DMS 273 treated with DMSO at 0.1 percent for 48 hours (cell line): ENCODE data around the gene FBLN5.
"Not testable (repeated sequence)": the region's sequence is repeated elsewhere in the genome, so short reads cannot be mapped to it uniquely, and the experiment has no call there.

Experiments used
- DNase-seq: peaks from one replicate; lab custom pipeline; 2025; lab: John Stamatoyannopoulos, UW

FBLN5 gene

DNA sequence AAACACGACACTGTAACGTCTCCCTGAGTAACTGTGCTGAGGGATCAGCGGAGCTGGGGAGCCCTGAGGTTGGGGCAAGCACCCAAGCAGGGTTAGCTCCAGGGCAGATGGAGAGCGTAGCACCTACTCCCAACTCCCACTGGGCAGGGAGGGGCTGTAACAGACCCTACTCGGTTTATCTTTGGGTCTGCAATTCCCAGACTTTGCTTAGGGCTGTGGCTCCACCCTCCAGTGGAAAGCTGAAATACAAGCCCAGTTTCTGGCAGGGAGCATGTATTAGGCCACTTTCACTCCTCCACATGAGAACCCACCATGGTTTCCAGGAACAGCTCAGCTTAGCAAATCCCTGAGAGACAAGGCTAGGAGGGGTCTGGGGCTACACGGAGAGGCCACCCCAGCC lies 62.8 kb downstream of the FBLN5 start:
- no peak for DNase-seq

DNA sequence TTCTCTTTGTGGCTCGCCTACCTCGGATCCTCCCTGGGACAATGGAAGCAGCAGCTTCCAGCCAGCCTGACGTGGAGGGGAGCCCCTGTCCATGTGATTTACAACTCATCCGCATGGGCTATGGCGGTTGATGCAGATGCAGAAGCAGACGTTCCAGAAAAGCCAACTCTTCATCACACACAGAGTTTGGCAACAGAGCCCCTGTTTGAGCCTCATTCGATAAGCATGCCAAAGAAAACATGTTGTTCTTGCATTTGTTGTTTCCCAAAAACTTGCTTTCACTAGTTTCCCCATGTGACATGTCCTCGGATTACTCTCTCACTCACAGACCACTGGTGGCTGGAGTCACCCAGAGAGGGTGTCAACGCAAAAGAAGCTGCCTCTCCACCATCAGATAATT lies 63.7 kb downstream of the FBLN5 start:
- DNase-seq, result no peak

DNA sequence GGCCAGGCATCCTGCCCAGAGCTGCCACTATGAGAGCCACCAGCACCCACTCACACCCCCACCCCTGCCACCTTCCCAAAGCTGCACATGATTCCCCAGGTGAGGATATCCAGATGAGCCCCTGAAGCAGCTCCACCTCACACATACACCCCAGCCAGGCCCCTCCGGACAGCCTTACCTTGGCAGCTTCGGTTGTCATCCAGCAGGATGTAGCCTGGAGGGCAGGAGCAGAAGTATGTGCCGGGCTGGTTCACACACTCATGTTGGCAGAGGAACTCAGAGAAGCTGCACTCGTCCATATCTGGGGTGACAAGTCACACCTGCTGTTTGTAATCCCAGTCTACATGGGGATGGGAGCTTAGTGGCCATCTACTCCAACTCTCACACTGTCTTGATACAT lies 64.7 kb downstream of the FBLN5 start:
- no peak for DNase-seq

DNA sequence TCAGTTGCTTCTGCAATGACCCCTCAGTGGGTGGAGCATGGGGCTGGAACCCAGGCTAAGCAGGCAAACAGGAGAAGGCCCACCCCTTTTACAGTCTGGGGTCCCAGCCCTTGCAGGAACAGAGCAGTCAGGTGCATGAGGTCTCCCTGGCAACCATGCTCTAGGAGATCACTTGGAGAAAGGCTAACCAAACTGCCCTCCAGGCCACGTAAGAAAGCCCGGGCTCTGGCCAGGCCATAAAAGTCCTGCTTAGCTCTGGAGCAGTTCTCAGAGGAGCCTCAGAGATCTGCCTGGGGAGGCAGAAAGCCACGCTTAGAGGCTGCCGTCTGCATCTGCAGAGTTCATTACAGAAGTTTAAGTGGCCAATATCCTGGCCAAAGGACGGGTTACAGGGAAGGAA lies 65.1 kb downstream of the FBLN5 start:
- DNase-seq, result no peak

GRCh38 chr14:91879196-91879595 lies 68.3 kb downstream of the FBLN5 start:
- no peak for DNase-seq

DNA sequence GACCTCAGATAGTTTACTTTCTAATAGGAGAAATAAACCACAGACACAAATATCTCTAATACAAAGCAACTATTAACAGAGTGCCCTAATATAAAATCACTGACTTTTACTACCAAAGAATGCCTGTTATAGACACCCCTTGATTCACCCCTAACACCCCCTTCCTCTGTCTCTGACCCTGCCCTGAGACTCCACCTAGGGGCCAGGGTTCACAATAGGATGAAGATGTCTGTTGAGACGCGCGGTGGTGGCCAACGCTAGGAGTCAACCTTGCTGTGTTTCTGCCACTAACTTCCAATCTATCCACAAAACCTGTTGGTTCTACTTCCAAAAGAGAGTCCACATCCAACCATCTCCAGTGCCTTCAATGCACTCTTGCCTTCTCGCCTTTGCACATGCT lies 69.2 kb downstream of the FBLN5 start:
- DNase-seq, result no peak

- no peak for DNase-seq
These were observed 70.0 kb downstream of the FBLN5 start for GRCh38 chr14:91877376-91877915.

DNA sequence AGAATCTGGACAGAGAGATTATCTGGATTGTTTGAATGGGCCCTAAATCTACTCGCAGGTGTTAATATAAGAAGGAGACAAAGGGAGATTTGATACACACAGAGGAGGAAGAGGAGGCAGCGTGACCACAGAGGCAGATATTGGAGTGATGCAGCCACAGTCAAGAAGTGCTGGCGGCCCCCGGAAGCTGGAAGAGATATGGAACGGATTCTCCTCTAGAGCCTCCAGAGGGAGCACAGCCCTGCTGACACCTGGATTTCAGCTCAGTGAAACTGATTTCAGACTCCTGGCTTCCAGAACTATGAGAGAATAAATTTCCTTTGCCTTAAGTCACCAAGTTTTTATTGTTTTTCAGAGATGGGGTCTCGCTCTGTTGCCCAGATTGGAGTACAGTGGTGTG lies 71.0 kb downstream of the FBLN5 start:
- DNase-seq, result no peak

DNA sequence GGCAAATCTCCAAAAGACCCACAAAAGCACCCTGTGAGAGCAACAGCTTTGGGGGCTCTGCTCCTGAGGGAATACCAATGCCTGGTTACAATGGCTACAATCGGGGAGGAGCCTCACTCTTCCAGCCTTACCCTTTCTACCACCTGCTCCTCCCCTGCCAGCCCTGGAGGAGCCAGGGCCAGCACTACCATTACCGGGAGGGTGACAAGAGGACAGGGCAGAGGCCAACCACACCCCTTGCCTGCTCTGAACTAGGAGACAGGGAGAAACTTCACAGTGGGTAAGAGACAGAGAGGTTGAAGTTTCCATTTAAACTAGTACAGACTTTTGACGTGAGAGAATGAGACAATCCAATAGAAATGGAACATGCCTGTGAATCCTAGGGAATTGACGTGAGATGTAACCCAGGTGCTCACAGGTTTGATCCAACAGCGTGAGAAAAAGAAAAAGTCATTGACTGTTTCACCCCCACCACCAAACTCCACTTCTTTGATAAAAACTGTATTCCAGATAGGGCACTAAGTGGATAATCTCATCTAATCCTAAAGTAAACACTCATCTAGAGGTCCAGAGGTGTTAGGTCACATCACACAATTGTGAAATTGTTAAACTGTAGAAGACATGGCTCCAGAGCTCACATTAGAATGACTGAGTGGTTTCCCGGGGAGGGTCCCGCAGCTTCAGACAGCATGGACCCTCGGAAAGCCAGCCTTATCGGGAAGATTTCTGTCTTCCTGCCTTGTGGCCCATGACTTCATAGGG lies 71.8 kb downstream of the FBLN5 start:
- DNase-seq, result no peak

- DNase-seq, result no peak
These were observed 73.8 kb downstream of the FBLN5 start for GRCh38 chr14:91873471-91874415.

- no peak for DNase-seq
These were observed 74.7 kb downstream of the FBLN5 start for GRCh38 chr14:91872517-91873470.

GRCh38 chr14:91872011-91872501 lies 75.4 kb downstream of the FBLN5 start:
- DNase-seq, result no peak

- DNase-seq, result not testable (repeated sequence)
These were observed 76.1 kb downstream of the FBLN5 start for GRCh38 chr14:91871401-91871800.

GRCh38 chr14:91870890-91871289 lies 76.6 kb downstream of the FBLN5 start:
- DNase-seq, result no peak

- DNase-seq, result no peak
These were observed 77.5 kb downstream of the FBLN5 start for GRCh38 chr14:91870001-91870400.

DNA sequence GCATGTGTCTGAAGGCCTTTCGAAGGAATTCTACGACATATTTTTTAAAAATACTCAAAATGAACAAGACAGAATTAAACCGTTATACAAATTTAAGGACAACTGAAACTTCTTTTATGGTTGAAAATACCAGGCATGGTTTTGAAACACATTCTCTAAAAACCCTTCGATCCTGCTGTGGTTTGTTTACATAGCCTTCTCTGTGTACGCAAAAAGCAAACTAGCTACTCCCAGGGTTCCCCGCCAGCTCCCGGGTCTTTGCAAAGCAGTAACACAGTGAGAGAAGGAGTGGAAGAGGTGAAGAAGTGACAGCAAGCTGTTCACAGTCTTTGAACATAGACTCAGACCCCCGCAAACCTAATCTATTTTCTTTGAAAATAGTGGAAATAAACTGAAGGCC lies 77.9 kb downstream of the FBLN5 start:
- no peak for DNase-seq

GRCh38 chr14:91867316-91867988 lies 80.0 kb downstream of the FBLN5 start, which contains the start of gene TC2N:
Gene TC2N, minus strand, starts transcription at chr14:91867536. Its CDS starts 53,767 bp downstream, at chr14:91813769.
- no peak for DNase-seq

GRCh38 chr14:91866511-91867295 lies 80.8 kb downstream of the FBLN5 start:
- no peak for DNase-seq

DNA sequence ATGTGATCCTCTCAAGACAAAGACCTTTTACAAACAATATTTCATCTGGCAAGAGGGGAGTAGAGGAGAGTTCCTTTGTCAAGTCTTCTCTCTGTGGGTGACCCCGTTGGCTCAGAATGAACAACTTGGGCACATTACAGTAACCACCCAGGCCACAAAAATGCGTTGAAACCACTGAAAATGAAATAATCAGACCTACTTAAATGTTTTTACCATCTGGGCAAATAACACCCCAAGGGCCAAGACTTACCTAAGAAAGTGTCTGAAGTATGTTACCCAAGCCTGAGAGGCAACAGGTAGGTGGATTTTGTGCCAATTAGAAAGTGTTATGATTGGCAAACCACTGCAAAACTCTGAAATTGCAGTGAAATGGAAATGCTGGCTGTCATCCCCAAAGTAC lies 81.4 kb downstream of the FBLN5 start:
- DNase-seq, result no peak

- DNase-seq, result no peak
These were observed 85.1 kb downstream of the FBLN5 start for GRCh38 chr14:91862417-91862816.
